PC-9 (cell line): ENCODE results near the gene RYR1.

Experiments used
- EZH2 ChIP-seq: fragments of 200-600 bp; sonication (generic); IDR thresholded peaks from 2 replicates; pipeline ENCODE4 v1.8.0; 2017; ENCODE audit warnings: antibody characterized with exemption, low read depth
- TF ChIP-seq, protein P1 (sequence below): fragments of 200-600 bp; sonication (generic); conservative IDR thresholded peaks from 2 replicates; pipeline ENCODE4 v1.6.1; 2017; ENCODE audit warnings: mixed run types, antibody characterized with exemption, mild to moderate bottlenecking, moderate library complexity

DNA sequence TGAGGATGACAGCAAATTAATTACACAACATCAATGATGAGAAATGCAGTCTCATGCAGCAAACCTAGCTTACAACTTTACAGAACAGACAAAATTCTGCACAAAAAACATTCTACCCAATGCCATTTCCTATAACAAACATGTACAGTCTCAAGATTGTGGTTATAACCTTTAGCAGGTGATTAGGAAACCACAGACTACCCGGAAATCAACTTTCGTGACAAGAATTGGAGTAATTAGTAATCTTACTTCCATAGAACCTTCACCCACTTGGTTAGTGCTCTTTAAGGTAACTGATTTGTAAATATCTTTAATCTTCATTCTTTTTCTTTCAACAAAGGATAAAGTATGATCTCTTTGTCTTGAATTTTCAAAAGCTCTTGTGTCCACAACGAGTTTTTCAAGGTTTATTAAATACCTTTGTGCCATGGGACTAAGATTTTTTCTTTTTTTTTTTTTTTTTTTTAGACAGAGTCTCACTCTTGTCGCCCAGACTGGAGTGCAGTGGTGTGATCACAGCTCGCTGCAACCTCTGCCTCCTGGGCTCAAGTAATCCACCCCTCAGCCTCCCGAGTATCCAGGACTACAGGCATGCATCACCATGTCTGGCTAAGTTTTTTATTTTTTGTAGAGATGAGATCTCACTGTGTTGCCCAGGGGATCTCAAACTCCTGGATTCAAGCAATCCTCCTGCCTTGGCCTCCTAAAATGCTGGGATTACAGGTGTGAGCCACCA, 105.5 kb downstream of the RYR1 start:
- TF ChIP-seq, protein P1, sequence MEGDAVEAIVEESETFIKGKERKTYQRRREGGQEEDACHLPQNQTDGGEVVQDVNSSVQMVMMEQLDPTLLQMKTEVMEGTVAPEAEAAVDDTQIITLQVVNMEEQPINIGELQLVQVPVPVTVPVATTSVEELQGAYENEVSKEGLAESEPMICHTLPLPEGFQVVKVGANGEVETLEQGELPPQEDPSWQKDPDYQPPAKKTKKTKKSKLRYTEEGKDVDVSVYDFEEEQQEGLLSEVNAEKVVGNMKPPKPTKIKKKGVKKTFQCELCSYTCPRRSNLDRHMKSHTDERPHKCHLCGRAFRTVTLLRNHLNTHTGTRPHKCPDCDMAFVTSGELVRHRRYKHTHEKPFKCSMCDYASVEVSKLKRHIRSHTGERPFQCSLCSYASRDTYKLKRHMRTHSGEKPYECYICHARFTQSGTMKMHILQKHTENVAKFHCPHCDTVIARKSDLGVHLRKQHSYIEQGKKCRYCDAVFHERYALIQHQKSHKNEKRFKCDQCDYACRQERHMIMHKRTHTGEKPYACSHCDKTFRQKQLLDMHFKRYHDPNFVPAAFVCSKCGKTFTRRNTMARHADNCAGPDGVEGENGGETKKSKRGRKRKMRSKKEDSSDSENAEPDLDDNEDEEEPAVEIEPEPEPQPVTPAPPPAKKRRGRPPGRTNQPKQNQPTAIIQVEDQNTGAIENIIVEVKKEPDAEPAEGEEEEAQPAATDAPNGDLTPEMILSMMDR, result no peak
- no peak for TF ChIP-seq EZH2
